Heart right ventricle (tissue), 16 donors: ENCODE data around the gene CDC27. TPM values are rescaled to one million over a fixed set of nuclear protein-coding genes. Genes with fewer than 3 reads are reported as not detected.
"Not testable (repeated sequence)": the region's sequence is repeated elsewhere in the genome, so short reads cannot be mapped to it uniquely, and the experiment has no call there.

Source experiments
- ATAC-seq, 8 donors: fragments of 200-7000 bp; cut with Tn5 transposase; one replicate each; pipeline ENCODE4 v1.9.1; 2020; ENCODE audit warnings: mild to moderate bottlenecking in 8 of 8, moderate library complexity in 8 of 8, moderate number of reproducible peaks in 1 of 8
- DNase-seq, 2 donors: peaks; one replicate each; pipeline ENCODE4 v3.0.0-alpha.2; 2020
- H3K27ac ChIP-seq, 10 donors: fragments of 200-600 bp; sonication (generic) in 2 of 10; one replicate each; pipeline versions ENCODE4 v1.5.0 to v1.8.0; 2020 to 2022; ENCODE audit warnings: mild to moderate bottlenecking in 3 of 10
- H3K27me3 ChIP-seq, 7 donors: fragments of 200-600 bp; one replicate each; pipeline ENCODE4 v1.8.0; 2021 to 2022; ENCODE audit warnings: mild to moderate bottlenecking in 2 of 7
- H3K36me3 ChIP-seq, 9 donors: fragments of 200-600 bp; sonication (generic) in 1 of 9; one replicate each; pipeline versions ENCODE4 v1.5.0 to v1.8.0; 2020 to 2022; ENCODE audit warnings: mild to moderate bottlenecking in 2 of 9
- H3K4me1 ChIP-seq, 9 donors: fragments of 200-600 bp; sonication (generic) in 1 of 9; one replicate each; pipeline versions ENCODE4 v1.5.0 to v1.8.0; 2020 to 2022; ENCODE audit warnings: mild to moderate bottlenecking in 4 of 9
- H3K4me3 ChIP-seq, 10 donors: fragments of 200-600 bp; sonication (generic) in 2 of 10; one replicate each; pipeline versions ENCODE4 v1.5.0 to v1.8.0; 2020 to 2022; ENCODE audit warnings: mild to moderate bottlenecking in 7 of 10, moderate library complexity in 2 of 10
- H3K9me3 ChIP-seq, 11 donors: fragments of 200-600 bp in 10 of 11; sonication (generic) in 2 of 11; one replicate each; pipeline versions ENCODE4 v1.5.0 to v1.8.0; 2013 to 2022; ENCODE audit warnings: mild to moderate bottlenecking in 2 of 11, control low read depth in 1 of 11, moderate library complexity in 1 of 11
- CTCF ChIP-seq, 9 donors: fragments of 200-600 bp; sonication (generic) in 2 of 9; IDR thresholded peaks; one replicate each; pipeline versions ENCODE4 v1.5.0 to v1.8.0; 2021 to 2022; ENCODE audit warnings: antibody characterized with exemption in 9 of 9, mild to moderate bottlenecking in 5 of 9, moderate library complexity in 1 of 9
- whole genome bisulfite sequencing, 2 donors: extraction: QIAGEN DNeasy Blood & Tissue Kit; methylation state at CpG; one replicate each; pipeline ENCODE4 v1.1.7; 2013; ENCODE audit warnings: inconsistent platforms in 1 of 2; 5-methylcytosine and 5-hydroxymethylcytosine counted together
- intact Hi-C, 10 donors: fragments of 100-400 bp; cut with DNase I; formaldehyde crosslinking; loops; one replicate each; pipeline versions ENCODE4 v1.11.1 to v1.14.2; 2022
- polyA plus RNA-seq, 2 donors: library from polyadenylated mRNA; stranded (reverse); fragments of 200-250 nt; gene quantifications; one replicate each; pipeline ENCODE4 v1.2.3, GENCODE V29; 2013
- total RNA-seq, 10 donors: library from RNA; stranded (reverse); fragmentation: NEBNext Ultra II Directional in 3 of 10; extraction: Animal tissue kit (Norgen Biotek cat#: 25700) in 3 of 10; gene quantifications; one replicate each; pipeline versions ENCODE4 v1.2.1 to v1.2.4, GENCODE V29; 2021 to 2023
- donor health status: Arrhythmogenic right ventricular cardiomyopathy.
- donor health status: ischemic (EF 13 %, LVEDD 7.1; RV severe dilation, severe dysfunction).
- donor health status: healthy with polysubstance abuse.
- donor health status: DM: no; HTN: yes; CAD: no.
- donor health status: DM: no; HTN: no; CAD: no.
- donor health status: ischemic (EF 25% LVEDD 6.9; RV normal size, moderate dysfunction).
- donor health status: ischemic (EF 25% LVEDD 5.7; RV mildly dilated, moderate dysfunction).
- donor health status: healthy.
- donor health status: DM: yes; HTN: yes; CAD: no.
- donor health status: Ischemic cardiomyopathy.
- donor health status: ischemic (EF 35%, LVEDD 5.7; RV mildly dilated, moderate dysfunction).
- donor health status: nonischemic (EF 11% LVEDD 7.7; RV severe dilation, severe dysfunction).
- donor health status: DM: yes; HTN: yes; CAD: no.
- donor health status: PGD.
- donor health status: ischemic (EF 29% LVEDD 5.4; RV normal size, mild dysfunction).
- donor health status: nonischemic (EF 23%, LVEDD 6.1; RV moderate dilation, normal function).

CDC27 gene
- total and polyA plus RNA-seq, 12 donors: 14.0 to 103 (median 79.7) TPM

- ATAC-seq: no peak
- no peak overlapping the region for H3K4me3 ChIP-seq
- no peaks in the 10 kb centered on the region for H3K27me3 ChIP-seq
- WGBS, 2 donors: 98 to 100% methylated on average over 1 of the region's 1 CpG
- no peak for DNase-seq
- peaks cover 0 to 12% (median 0%) of the 10 kb centered on the region in 9 donors for H3K36me3 ChIP-seq
- no peaks in the 10 kb centered on the region for H3K9me3 ChIP-seq
- peaks cover 0 to 5% (median 0%) of the 10 kb centered on the region in 9 donors for H3K4me1 ChIP-seq
- intact Hi-C loops: no loop called here
- no peak overlapping the region for H3K27ac ChIP-seq
- no peak for TF ChIP-seq CTCF (IDR thresholded peaks at IDR 0.05)
Measured at GRCh38 chr17:47085736-47086135, 103.4 kb downstream of the CDC27 start.

GRCh38 chr17:47078801-47079200, 110.3 kb downstream of the CDC27 start:
- no peak overlapping the region for H3K27ac ChIP-seq
- H3K4me1 ChIP-seq: peaks cover 0 to 1% (median 0%) of the 10 kb centered on the region in 9 donors
- 94 to 96% methylated on average over 3 of the region's 3 CpGs for WGBS, 2 donors
- DNase-seq (no peak), ATAC-seq (no peak)
- H3K27me3 ChIP-seq: no peaks in the 10 kb centered on the region
- peaks cover 0 to 16% (median 0%) of the 10 kb centered on the region in 9 donors for H3K36me3 ChIP-seq
- intact Hi-C loops: no loop called here
- H3K9me3 ChIP-seq: no peaks in the 10 kb centered on the region
- no peak for TF ChIP-seq CTCF (IDR thresholded peaks at IDR 0.05)
- no peak overlapping the region for H3K4me3 ChIP-seq

GRCh38 chr17:47077576-47077975, 111.5 kb downstream of the CDC27 start:
- no peaks in the 10 kb centered on the region for H3K27me3 ChIP-seq
- peaks cover 0 to 16% (median 0%) of the 10 kb centered on the region in 9 donors for H3K36me3 ChIP-seq
- intact Hi-C loops: no loop called here
- WGBS, 2 donors: 95% methylated on average over 2 of the region's 2 CpGs
- ATAC-seq: no peak
- no peaks in the 10 kb centered on the region for H3K9me3 ChIP-seq
- TF ChIP-seq CTCF (IDR thresholded peaks at IDR 0.05): no peak
- DNase-seq: no peak
- no peak overlapping the region for H3K27ac ChIP-seq
- no peak overlapping the region for H3K4me3 ChIP-seq
- peaks cover 0 to 9% (median 0%) of the 10 kb centered on the region in 9 donors for H3K4me1 ChIP-seq

GRCh38 chr17:47076171-47076570, 112.9 kb downstream of the CDC27 start:
- peaks cover 0 to 6% (median 0%) of the 10 kb centered on the region in 9 donors for H3K36me3 ChIP-seq
- H3K4me3 ChIP-seq: no peak overlapping the region
- WGBS, 2 donors: 90 to 94% methylated on average over 1 of the region's 1 CpG
- intact Hi-C loops: no loop called here
- H3K27ac ChIP-seq: no peak overlapping the region
- H3K4me1 ChIP-seq: peaks cover 0 to 17% (median 0%) of the 10 kb centered on the region in 9 donors
- no peaks in the 10 kb centered on the region for H3K9me3 ChIP-seq
- no peak for DNase-seq
- ATAC-seq: no peak
- H3K27me3 ChIP-seq: no peaks in the 10 kb centered on the region
- no peak for TF ChIP-seq CTCF (IDR thresholded peaks at IDR 0.05)

GRCh38 chr17:47074361-47074760, 114.7 kb downstream of the CDC27 start:
- WGBS, 2 donors: 87 to 96% methylated on average over 1 of the region's 1 CpG
- H3K27ac ChIP-seq, DNase-seq, ATAC-seq, H3K27me3 ChIP-seq, H3K9me3 ChIP-seq, intact Hi-C loops, H3K4me3 ChIP-seq, H3K36me3 ChIP-seq: not testable (repeated sequence)
- H3K4me1 ChIP-seq: peaks cover 0 to 26% (median 0%) of the 10 kb centered on the region in 9 donors

GRCh38 chr17:47073629-47074028, 115.5 kb downstream of the CDC27 start:
- H3K9me3 ChIP-seq, DNase-seq, intact Hi-C loops, ATAC-seq, H3K27me3 ChIP-seq, H3K27ac ChIP-seq, H3K4me3 ChIP-seq, H3K36me3 ChIP-seq: not testable (repeated sequence)
- H3K4me1 ChIP-seq: peaks cover 0 to 26% (median 0%) of the 10 kb centered on the region in 9 donors
- WGBS, 2 donors: 83 to 97% methylated on average over 4 of the region's 4 CpGs
